Erythroblast (primary cell): ENCODE measurements around the gene MROH8.

Experiments
- DNase-seq, 2 experiments: peaks; one replicate each; lab custom pipeline; 2025; lab: John Stamatoyannopoulos, UW
- GATA1 ChIP-seq: IDR thresholded peaks from 2 replicates; pipeline ENCODE4 v1.6.1; 2011; ENCODE audit warnings: low read depth, mild to moderate bottlenecking, control low read depth, low read length, moderate library complexity
- POLR2A ChIP-seq: IDR thresholded peaks from 2 replicates; pipeline ENCODE4 v1.6.1; 2011; ENCODE audit warnings: mild to moderate bottlenecking, low read length

Gene MROH8

GRCh38 chr20:37207171-37207570 lies 27.8 kb upstream of the MROH8 start:
- no peak for TF ChIP-seq POLR2A
- no peak for TF ChIP-seq GATA1
- no peak for DNase-seq

- DNase-seq: no peak
- no peak for TF ChIP-seq GATA1
- TF ChIP-seq POLR2A: no peak
Observed at GRCh38 chr20:37205794-37206193, 26.4 kb upstream of the MROH8 start.

GRCh38 chr20:37205130-37205529 lies 25.8 kb upstream of the MROH8 start:
- no peak for TF ChIP-seq POLR2A
- DNase-seq: no peak

- no peak for DNase-seq
- TF ChIP-seq GATA1 (no peak), POLR2A (no peak)
Observed at GRCh38 chr20:37204056-37204455, 24.7 kb upstream of the MROH8 start.

- TF ChIP-seq POLR2A: no peak
- no peak for TF ChIP-seq GATA1
- DNase-seq: peak; percentile 48 to 69
Observed at GRCh38 chr20:37202267-37202943, 23.1 kb upstream of the MROH8 start.

- TF ChIP-seq GATA1 (no peak), POLR2A (no peak)
- no peak for DNase-seq
Observed at GRCh38 chr20:37201827-37202162, 22.4 kb upstream of the MROH8 start.

- TF ChIP-seq GATA1 (no peak), POLR2A (no peak)
Observed at GRCh38 chr20:37200926-37201826, 21.8 kb upstream of the MROH8 start.

GRCh38 chr20:37200376-37200775 lies 21.0 kb upstream of the MROH8 start:
- TF ChIP-seq GATA1: no peak
- no peak for TF ChIP-seq POLR2A

More at GRCh38 chr20:37200926-37201826, 21.8 kb upstream of the MROH8 start:
- no peak for DNase-seq

GRCh38 chr20:37198932-37199660 lies 19.7 kb upstream of the MROH8 start:
- no peak for TF ChIP-seq GATA1
- no peak for TF ChIP-seq POLR2A
- DNase-seq: no peak

More at GRCh38 chr20:37200376-37200775, 21.0 kb upstream of the MROH8 start:
- no peak for DNase-seq

- DNase-seq: no peak
- TF ChIP-seq POLR2A (no peak), GATA1 (no peak)
Observed at GRCh38 chr20:37194621-37195417, 15.5 kb upstream of the MROH8 start.

GRCh38 chr20:37193821-37194220 lies 14.5 kb upstream of the MROH8 start:
- TF ChIP-seq POLR2A (no peak), GATA1 (no peak)

GRCh38 chr20:37193226-37193625 lies 13.9 kb upstream of the MROH8 start:
- no peak for TF ChIP-seq POLR2A
- TF ChIP-seq GATA1: no peak
- DNase-seq: no peak

More at GRCh38 chr20:37193821-37194220, 14.5 kb upstream of the MROH8 start:
- DNase-seq: no peak

- DNase-seq: peak; percentile 93 to 94
- no peak for TF ChIP-seq POLR2A
- no peak for TF ChIP-seq GATA1
Observed at GRCh38 chr20:37192137-37192854, 12.9 kb upstream of the MROH8 start.
